Body of pancreas (tissue), 4 donors: ENCODE data around the gene PTPRD. TPM values are rescaled to one million over a fixed set of nuclear protein-coding genes. Genes with fewer than 3 reads are reported as not detected.

Experiments used
- ATAC-seq: fragments of 150-250 bp; one replicate; pipeline ENCODE4 v1.9.1; 2016
- DNase-seq, 4 donors: peaks; one replicate each; pipeline ENCODE4 v3.0.0-alpha.2; 2019
- H3K27ac ChIP-seq, 4 donors: fragments of 200-600 bp; sonication (generic); 1 replicate in 3 of 4; 2 replicates in 1 of 4; pipeline versions ENCODE4 v1.5.1 to v1.6.1; 2016 to 2019; ENCODE audit warnings: mild to moderate bottlenecking in 1 of 4, mixed read lengths in 1 of 4, moderate library complexity in 1 of 4
- H3K27me3 ChIP-seq, 2 donors: fragments of 200-600 bp; sonication (generic); one replicate each; pipeline ENCODE4 v1.6.0; 2016; ENCODE audit warnings: mild to moderate bottlenecking in 1 of 2
- H3K36me3 ChIP-seq, 2 donors: fragments of 200-600 bp; sonication (generic); replicated peaks in 1 of 2; 2 replicates each; pipeline ENCODE4 v1.5.1; 2016; ENCODE audit warnings: low read depth in 2 of 2; ENCODE audit not compliant: insufficient read depth in 1 of 2
- H3K4me1 ChIP-seq: fragments of 200-600 bp; sonication (generic); one replicate; pipeline ENCODE4 v1.6.0; 2016
- H3K4me3 ChIP-seq, 2 donors: fragments of 200-600 bp; sonication (generic); 1 replicate in 1 of 2; 2 replicates in 1 of 2; pipeline ENCODE4 v1.5.1; 2016 to 2019
- H3K9me3 ChIP-seq, 3 donors: fragments of 200-600 bp; sonication (generic); 1 replicate in 2 of 3; 2 replicates in 1 of 3; pipeline ENCODE4 v1.5.1; 2016
- POLR2A ChIP-seq, 3 donors: fragments of 450-650 bp; IDR thresholded peaks; one replicate each; pipeline ENCODE4 v1.6.1; 2016; ENCODE audit warnings: antibody characterized with exemption in 3 of 3, mild to moderate bottlenecking in 2 of 3
- WGBS, 2 donors: methylation state at CpG; one replicate each; pipeline ENCODE4 v1.1.5; 2017; 5-methylcytosine and 5-hydroxymethylcytosine counted together
- intact Hi-C: fragments of 100-400 bp; cut with DNase I; formaldehyde crosslinking; loops from one replicate; pipeline ENCODE4 v1.15.1; 2023
- total RNA-seq, 2 donors: library from RNA; depleted of rRNA; stranded (reverse); fragments of >200 nt; gene quantifications; one replicate each; pipeline ENCODE4 v1.1.0, GENCODE V29; 2016
- TF ChIP-seq, protein P1 (sequence below), 7 experiments: fragments of 450-650 bp in 4 of 7; fragments of 200-600 bp in 3 of 7; sonication (generic) in 3 of 7; IDR thresholded peaks; one replicate each; pipeline ENCODE4 v1.5.1; 2016 to 2019; ENCODE audit warnings: antibody characterized with exemption in 7 of 7

Gene PTPRD
- total RNA-seq, 2 donors from 2014 or later = 4.3 to 4.9 TPM

DNA sequence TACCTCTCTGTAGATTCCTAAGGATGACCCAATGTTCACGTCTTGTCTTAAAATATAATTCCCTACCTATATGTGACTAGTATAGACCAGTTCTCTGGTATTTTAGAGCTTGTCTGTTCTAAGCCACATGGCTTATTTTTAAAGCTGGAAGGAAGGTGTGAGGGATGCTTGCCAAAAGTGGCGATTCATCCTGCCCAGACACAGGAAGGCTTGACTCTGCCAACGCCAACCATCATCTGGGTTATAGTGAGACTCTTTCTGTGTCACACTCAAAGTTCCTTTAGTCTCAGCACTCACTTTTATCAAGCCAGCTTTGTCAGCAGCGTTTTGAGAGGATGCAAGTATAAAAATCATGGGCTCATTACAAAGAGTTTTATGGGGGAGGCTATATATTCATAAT, 500.0 kb downstream of the PTPRD start:
- Histone ChIP-seq H3K4me3 (no peak overlapping the region), H3K4me1 (no peaks in the 10 kb centered on the region), H3K27me3 (no peaks in the 10 kb centered on the region), H3K36me3 (no peaks in the 10 kb centered on the region), H3K27ac (no peak overlapping the region), H3K9me3 (no peaks in the 10 kb centered on the region)
- TF ChIP-seq, protein P1, sequence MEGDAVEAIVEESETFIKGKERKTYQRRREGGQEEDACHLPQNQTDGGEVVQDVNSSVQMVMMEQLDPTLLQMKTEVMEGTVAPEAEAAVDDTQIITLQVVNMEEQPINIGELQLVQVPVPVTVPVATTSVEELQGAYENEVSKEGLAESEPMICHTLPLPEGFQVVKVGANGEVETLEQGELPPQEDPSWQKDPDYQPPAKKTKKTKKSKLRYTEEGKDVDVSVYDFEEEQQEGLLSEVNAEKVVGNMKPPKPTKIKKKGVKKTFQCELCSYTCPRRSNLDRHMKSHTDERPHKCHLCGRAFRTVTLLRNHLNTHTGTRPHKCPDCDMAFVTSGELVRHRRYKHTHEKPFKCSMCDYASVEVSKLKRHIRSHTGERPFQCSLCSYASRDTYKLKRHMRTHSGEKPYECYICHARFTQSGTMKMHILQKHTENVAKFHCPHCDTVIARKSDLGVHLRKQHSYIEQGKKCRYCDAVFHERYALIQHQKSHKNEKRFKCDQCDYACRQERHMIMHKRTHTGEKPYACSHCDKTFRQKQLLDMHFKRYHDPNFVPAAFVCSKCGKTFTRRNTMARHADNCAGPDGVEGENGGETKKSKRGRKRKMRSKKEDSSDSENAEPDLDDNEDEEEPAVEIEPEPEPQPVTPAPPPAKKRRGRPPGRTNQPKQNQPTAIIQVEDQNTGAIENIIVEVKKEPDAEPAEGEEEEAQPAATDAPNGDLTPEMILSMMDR (IDR thresholded peaks at IDR 0.05) = no peak
- TF ChIP-seq POLR2A (IDR thresholded peaks at IDR 0.05) = no peak
- ATAC-seq (no peak), DNase-seq (no peak)
- WGBS, 2 donors = 61 to 85% methylated on average over 4 of the region's 4 CpGs
- intact Hi-C loops = no loop called here

DNA sequence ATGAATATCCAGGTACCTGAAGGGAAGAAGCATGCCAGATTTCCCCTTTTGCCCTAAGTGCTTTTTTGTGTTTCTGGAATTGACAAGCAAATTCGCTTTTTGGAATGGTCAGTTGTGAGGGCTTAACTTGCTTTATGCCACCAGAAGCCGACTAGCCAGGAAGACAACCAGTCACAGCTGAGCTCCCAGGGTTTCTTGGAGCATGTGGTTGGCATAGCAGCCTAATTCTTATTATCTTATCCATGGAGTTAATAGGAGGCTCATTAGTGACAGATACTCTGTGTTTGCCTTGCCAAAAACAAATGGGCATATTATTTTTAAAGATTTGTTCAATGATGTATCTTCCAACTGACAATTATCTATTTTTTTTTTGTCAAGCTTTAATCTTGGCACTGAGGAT, 500.7 kb downstream of the PTPRD start:
- no peaks in the 10 kb centered on the region for H3K27me3 ChIP-seq
- ATAC-seq (no peak), DNase-seq (no peak)
- no peaks in the 10 kb centered on the region for H3K36me3 ChIP-seq
- H3K27ac ChIP-seq = no peak overlapping the region
- TF ChIP-seq POLR2A (IDR thresholded peaks at IDR 0.05) = no peak
- TF ChIP-seq, protein P1 (IDR thresholded peaks at IDR 0.05) = no peak
- WGBS, 2 donors = 66 to 82% methylated on average over 2 of the region's 2 CpGs
- no peaks in the 10 kb centered on the region for H3K9me3 ChIP-seq
- H3K4me1 ChIP-seq = no peaks in the 10 kb centered on the region
- intact Hi-C loops = no loop called here
- no peak overlapping the region for H3K4me3 ChIP-seq

DNA sequence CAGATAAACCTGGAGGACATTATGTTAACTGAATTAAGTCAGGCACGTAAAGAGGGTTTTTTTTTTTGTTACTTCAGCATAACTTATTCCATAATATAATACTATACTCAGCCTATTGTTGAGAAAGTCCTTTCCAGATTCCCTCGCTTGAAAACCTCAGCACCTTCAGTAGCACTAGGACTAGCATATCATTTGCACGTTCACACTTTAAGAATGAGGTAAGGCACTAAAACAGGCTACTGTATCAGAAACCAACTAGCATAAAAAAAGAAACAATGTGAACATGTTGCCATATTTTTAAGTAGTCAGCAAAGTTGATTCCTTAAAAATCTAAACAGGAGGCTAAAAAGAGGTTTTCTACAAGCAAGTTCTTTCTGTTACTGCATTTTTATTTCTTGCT, 504.0 kb downstream of the PTPRD start:
- intact Hi-C loops = no loop called here
- TF ChIP-seq, protein P1 (IDR thresholded peaks at IDR 0.05) = no peak
- no peak for TF ChIP-seq POLR2A (IDR thresholded peaks at IDR 0.05)
- WGBS, 2 donors = 57 to 73% methylated on average over 3 of the region's 3 CpGs
- Histone ChIP-seq H3K27ac (no peak overlapping the region), H3K4me3 (no peak overlapping the region), H3K36me3 (no peaks in the 10 kb centered on the region), H3K4me1 (no peaks in the 10 kb centered on the region), H3K27me3 (no peaks in the 10 kb centered on the region), H3K9me3 (no peaks in the 10 kb centered on the region)
- ATAC-seq = no peak
- DNase-seq = no peak

DNA sequence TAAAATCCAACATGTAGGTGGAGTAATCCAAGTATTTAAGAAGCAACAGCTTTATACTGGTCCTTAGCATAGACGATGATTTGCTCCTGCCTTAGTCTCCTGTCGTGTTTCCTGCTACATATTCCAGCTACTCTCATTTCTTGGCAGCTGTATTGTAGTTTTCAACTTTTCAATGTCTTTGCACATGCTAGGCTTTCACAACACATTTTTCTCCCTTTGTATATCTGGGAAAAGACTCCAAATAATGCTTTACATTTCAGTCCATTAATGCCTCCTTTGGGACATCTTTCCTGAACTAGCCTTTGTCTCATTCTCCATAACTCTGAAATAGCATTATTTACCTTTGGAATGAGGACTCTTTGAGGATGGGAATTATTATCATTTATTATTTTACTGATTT, 508.0 kb downstream of the PTPRD start:
- no peaks in the 10 kb centered on the region for H3K4me1 ChIP-seq
- no peak overlapping the region for H3K27ac ChIP-seq
- H3K4me3 ChIP-seq = no peak overlapping the region
- ATAC-seq = no peak
- no peaks in the 10 kb centered on the region for H3K9me3 ChIP-seq
- intact Hi-C loops = no loop called here
- no peaks in the 10 kb centered on the region for H3K27me3 ChIP-seq
- whole genome bisulfite sequencing, 2 donors = 59 to 61% methylated on average over 2 of the region's 2 CpGs
- H3K36me3 ChIP-seq = no peaks in the 10 kb centered on the region
- TF ChIP-seq, protein P1 (IDR thresholded peaks at IDR 0.05) = no peak
- TF ChIP-seq POLR2A (IDR thresholded peaks at IDR 0.05) = no peak
- no peak for DNase-seq

DNA sequence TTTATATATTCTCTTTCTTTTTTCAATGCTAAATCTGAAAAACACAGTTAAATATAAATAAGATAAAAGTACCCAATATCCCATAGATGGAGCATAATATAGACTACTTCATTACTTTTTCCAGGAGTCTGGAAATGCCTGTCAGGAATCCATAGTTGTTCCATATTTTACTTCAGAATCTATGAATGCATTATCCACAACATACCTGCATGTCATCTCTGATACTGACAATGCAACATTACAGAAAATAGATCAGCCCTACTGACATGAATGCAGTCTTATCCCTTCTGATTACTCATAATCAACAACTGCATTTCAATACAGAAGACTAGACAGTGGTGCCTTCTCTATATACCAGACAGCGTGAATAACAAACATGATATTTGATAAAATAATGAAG, 517.6 kb downstream of the PTPRD start:
- 63 to 78% methylated on average over 1 of the region's 1 CpG for WGBS, 2 donors
- Histone ChIP-seq H3K27me3 (no peaks in the 10 kb centered on the region), H3K9me3 (no peaks in the 10 kb centered on the region), H3K27ac (no peak overlapping the region), H3K4me1 (no peaks in the 10 kb centered on the region), H3K36me3 (no peaks in the 10 kb centered on the region), H3K4me3 (no peak overlapping the region)
- intact Hi-C loops = no loop called here
- no peak for ATAC-seq
- TF ChIP-seq, protein P1 (IDR thresholded peaks at IDR 0.05) = no peak
- DNase-seq = no peak
